H1 (cell line): ENCODE measurements around the gene OTOP1.

Source experiments
- BACH1 ChIP-seq: IDR thresholded peaks from 2 replicates; pipeline ENCODE4 v1.6.1; 2012; ENCODE audit warnings: low read length, improper control_type of control experiment
- CTCF ChIP-seq, 3 experiments: IDR thresholded peaks; 1 replicate in 2 of 3; 2 replicates in 1 of 3; pipeline versions ENCODE4 v1.5.1 to v1.6.1; 2011; ENCODE audit warnings: low read length in 3 of 3, mild to moderate bottlenecking in 3 of 3, inconsistent platforms in 2 of 3, low read depth in 1 of 3, moderate library complexity in 1 of 3; ENCODE audit not compliant: insufficient read depth in 1 of 3; ENCODE audit errors: control extremely low read depth in 1 of 3
- E2F6 ChIP-seq: IDR thresholded peaks from 2 replicates; pipeline ENCODE4 v1.6.1; 2012; ENCODE audit warnings: inconsistent platforms
- EP300 ChIP-seq, 2 experiments: IDR thresholded peaks; 1 replicate in 1 of 2; 2 replicates in 1 of 2; pipeline ENCODE4 v1.6.1; 2011 to 2012; ENCODE audit warnings: low read depth in 2 of 2, low read length in 2 of 2, mild to moderate bottlenecking in 2 of 2, borderline replicate concordance in 1 of 2, inconsistent platforms in 1 of 2, moderate library complexity in 1 of 2
- EZH2 ChIP-seq: fragments of 200-600 bp; sonication (generic); IDR thresholded peaks from 2 replicates; pipeline ENCODE4 v1.7.1; 2012; ENCODE audit warnings: low read depth, mild to moderate bottlenecking, moderate library complexity, low read length, inconsistent platforms; ENCODE audit not compliant: severe bottlenecking
- KDM1A ChIP-seq: fragments of 200-600, 300-600 bp; sonication (generic); IDR thresholded peaks from 2 replicates; pipeline ENCODE4 v1.7.1; 2016; ENCODE audit warnings: mild to moderate bottlenecking, low read length, borderline replicate concordance
- POLR2A ChIP-seq, 2 experiments: IDR thresholded peaks; 1 replicate in 1 of 2; 2 replicates in 1 of 2; pipeline ENCODE4 v1.6.1; 2011; ENCODE audit warnings: low read depth in 2 of 2, low read length in 2 of 2, mild to moderate bottlenecking in 2 of 2; ENCODE audit errors: control extremely low read depth in 1 of 2
- POLR2AphosphoS5 ChIP-seq: IDR thresholded peaks from 2 replicates; pipeline ENCODE4 v1.6.1; 2011; ENCODE audit warnings: low read depth, low read length
- RAD21 ChIP-seq, 2 experiments: IDR thresholded peaks in 1 of 2; conservative IDR thresholded peaks in 1 of 2; 2 replicates each; pipeline ENCODE4 v1.6.1; 2011; ENCODE audit warnings: low read depth in 2 of 2, low read length in 2 of 2, improper control_type of control experiment in 1 of 2, inconsistent platforms in 1 of 2, mild to moderate bottlenecking in 1 of 2, moderate library complexity in 1 of 2
- SIN3A ChIP-seq, 2 experiments: IDR thresholded peaks in 1 of 2; conservative IDR thresholded peaks in 1 of 2; 2 replicates each; pipeline ENCODE4 v1.6.1; 2011 to 2012; ENCODE audit warnings: low read length in 2 of 2, improper control_type of control experiment in 1 of 2, low read depth in 1 of 2, mild to moderate bottlenecking in 1 of 2
- TCF12 ChIP-seq: IDR thresholded peaks from 2 replicates; pipeline ENCODE4 v1.6.1; 2011; ENCODE audit warnings: low read depth, mild to moderate bottlenecking, low read length
- TEAD4 ChIP-seq: IDR thresholded peaks from 2 replicates; pipeline ENCODE4 v1.6.1; 2012; ENCODE audit warnings: low read depth, low read length, inconsistent platforms, mixed read lengths
- YY1 ChIP-seq: IDR thresholded peaks from 2 replicates; pipeline ENCODE4 v1.6.1; 2011; ENCODE audit warnings: low read depth, mild to moderate bottlenecking, low read length

- TF ChIP-seq CTCF (IDR thresholded peaks at IDR 0.05; ENCODE audit: control extremely low read depth in 1 of 3, insufficient read depth in 1 of 3, low read depth in 1 of 3, low read length in 3 of 3), result no peak
- TF ChIP-seq BACH1, result no peak
- TF ChIP-seq YY1, result no peak
- TF ChIP-seq POLR2A (IDR thresholded peaks at IDR 0.05; ENCODE audit: control extremely low read depth in 1 of 2, low read depth in 2 of 2, low read length in 2 of 2), result no peak
- TF ChIP-seq TCF12, result no peak
- no peak for TF ChIP-seq RAD21 (IDR thresholded peaks at IDR 0.05 in 1 of 2, conservative IDR thresholded peaks at IDR 0.05 in 1 of 2; ENCODE audit: low read depth in 2 of 2, low read length in 2 of 2)
- TF ChIP-seq EP300 (IDR thresholded peaks at IDR 0.05; ENCODE audit: borderline replicate concordance in 1 of 2, low read depth in 2 of 2, low read length in 2 of 2), result no peak
- TF ChIP-seq E2F6, result no peak
- no peak for TF ChIP-seq SIN3A (conservative IDR thresholded peaks at IDR 0.05 in 1 of 2, IDR thresholded peaks at IDR 0.05 in 1 of 2; ENCODE audit: low read depth in 1 of 2, low read length in 2 of 2)
- TF ChIP-seq KDM1A, result no peak
- TF ChIP-seq POLR2AphosphoS5, result no peak
- no peak for TF ChIP-seq TEAD4
- no peak for TF ChIP-seq EZH2
Observed at GRCh38 chr4:4217113-4217512, 9.6 kb downstream of the OTOP1 start.
